ENCODE results near the gene CDH22. TPM values are rescaled to one million over a fixed set of nuclear protein-coding genes. Genes with fewer than 3 reads are reported as not detected.

Gene CDH22
- total RNA-seq, 4 donors from 2014 or later, result 0.11 to 2.3 (median 0.76) TPM

GRCh38 chr20:46202766-46203509, 105.4 kb downstream of the CDH22 start:
- Histone ChIP-seq H3K9me3 (no peaks in the 10 kb centered on the region), H3K4me1 (peaks cover 0 to 36% (median 11%) of the 10 kb centered on the region in 3 donors), H3K4me3 (no peak overlapping the region), H3K27me3 (peaks cover 0 to 96% (median 9%) of the 10 kb centered on the region in 4 donors), H3K36me3 (no peaks in the 10 kb centered on the region), H3K27ac (no peak overlapping the region)
- intact Hi-C loops (cut with DNase I), result no loop called here
- TF ChIP-seq POLR2A (IDR thresholded peaks at IDR 0.05) (no peak), CTCF (IDR thresholded peaks at IDR 0.05) (no peak)
- 22 to 37% methylated on average over 10 to 11 of the region's 11 CpGs for WGBS, 2 donors
- no peak for DNase-seq

- TF ChIP-seq CTCF (IDR thresholded peaks at IDR 0.05) (no peak), POLR2A (IDR thresholded peaks at IDR 0.05) (no peak)
- DNase-seq, result no peak
- Histone ChIP-seq H3K9me3 (no peaks in the 10 kb centered on the region), H3K27ac (no peak overlapping the region), H3K4me3 (no peak overlapping the region), H3K36me3 (no peaks in the 10 kb centered on the region), H3K4me1 (peaks cover 0 to 30% (median 6%) of the 10 kb centered on the region in 3 donors), H3K27me3 (peaks cover 0 to 99% (median 9%) of the 10 kb centered on the region in 4 donors)
- intact Hi-C loops (cut with DNase I), result no loop called here
- 60 to 80% methylated on average over 11 to 14 of the region's 55 CpGs for WGBS, 2 donors
Measured at GRCh38 chr20:46200582-46201570, 107.4 kb downstream of the CDH22 start.

DNA sequence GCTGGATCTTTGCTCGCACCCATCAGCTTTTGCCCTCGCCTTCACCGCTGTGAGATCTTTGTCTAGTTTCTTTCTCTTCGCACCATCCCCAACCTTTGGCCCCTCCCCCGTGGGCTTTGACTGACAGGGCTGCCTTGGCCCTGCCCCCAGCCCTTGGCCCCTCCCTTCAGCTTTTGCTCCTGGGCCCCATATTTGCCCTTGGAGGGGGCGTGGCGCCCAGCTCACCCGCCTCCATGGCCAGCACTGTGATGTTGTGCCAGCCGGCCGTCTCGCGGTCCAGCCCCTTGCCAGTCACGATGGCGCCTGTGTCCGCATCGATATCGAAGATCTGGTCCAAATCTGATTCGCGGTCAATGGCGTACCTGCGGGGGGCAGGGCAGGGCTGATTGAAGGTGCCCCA, 109.1 kb downstream of the CDH22 start:
- intact Hi-C loops (cut with DNase I), result no loop called here
- peaks cover 0 to 20% (median 6%) of the 10 kb centered on the region in 3 donors for H3K4me1 ChIP-seq
- no peak overlapping the region for H3K4me3 ChIP-seq
- no peak overlapping the region for H3K27ac ChIP-seq
- TF ChIP-seq POLR2A (IDR thresholded peaks at IDR 0.05), result no peak
- no peak for TF ChIP-seq CTCF (IDR thresholded peaks at IDR 0.05)
- 32 to 48% methylated on average over 14 to 20 of the region's 21 CpGs for WGBS, 2 donors
- no peak for DNase-seq
- H3K27me3 ChIP-seq, result peaks cover 0 to 97% (median 9%) of the 10 kb centered on the region in 4 donors
- H3K36me3 ChIP-seq, result no peaks in the 10 kb centered on the region
- H3K9me3 ChIP-seq, result no peaks in the 10 kb centered on the region

GRCh38 chr20:46196990-46197389, 111.3 kb downstream of the CDH22 start:
- intact Hi-C loops (cut with DNase I), result no loop called here
- peaks cover 0 to 90% (median 8%) of the 10 kb centered on the region in 4 donors for H3K27me3 ChIP-seq
- H3K27ac ChIP-seq, result no peak overlapping the region
- TF ChIP-seq POLR2A (IDR thresholded peaks at IDR 0.05), result no peak
- TF ChIP-seq CTCF (IDR thresholded peaks at IDR 0.05), result no peak
- WGBS, 2 donors, result 42 to 67% methylated on average over 2 to 3 of the region's 3 CpGs
- peaks cover 0 to 9% (median 0%) of the 10 kb centered on the region in 3 donors for H3K4me1 ChIP-seq
- no peaks in the 10 kb centered on the region for H3K9me3 ChIP-seq
- no peak overlapping the region for H3K4me3 ChIP-seq
- no peaks in the 10 kb centered on the region for H3K36me3 ChIP-seq
- no peak for DNase-seq

Data from esophagus squamous epithelium (tissue), 5 donors.